Mesendoderm (in vitro differentiated cells): ENCODE data around the gene GDNF.

Experiments
- DNase-seq: peaks from one replicate; pipeline ENCODE4 v3.0.0; 2013
- H2AK5ac ChIP-seq: 2 replicates; pipeline ENCODE4 v1.6.1; 2013; ENCODE audit warnings: low read length, inconsistent platforms
- H2BK120ac ChIP-seq: 2 replicates; pipeline ENCODE4 v1.6.1; 2013; ENCODE audit warnings: low read depth, mild to moderate bottlenecking, low read length, moderate library complexity, mixed read lengths
- H2BK15ac ChIP-seq: replicated peaks from 2 replicates; pipeline ENCODE4 v1.6.1; 2013; ENCODE audit warnings: low read depth, mild to moderate bottlenecking, moderate library complexity
- H2BK5ac ChIP-seq: 2 replicates; pipeline ENCODE4 v1.6.1; 2013; ENCODE audit warnings: low read length, inconsistent platforms
- H3K18ac ChIP-seq: 2 replicates; pipeline ENCODE4 v1.6.1; 2013; ENCODE audit warnings: mild to moderate bottlenecking, low read length, mixed read lengths
- H3K23ac ChIP-seq: one replicate; pipeline ENCODE4 v1.6.1; 2013; ENCODE audit warnings: low read length
- H3K27ac ChIP-seq: 2 replicates; pipeline ENCODE4 v1.5.1; 2013; ENCODE audit warnings: low read depth, mild to moderate bottlenecking, inconsistent platforms, low read length, moderate library complexity
- H3K27me3 ChIP-seq: 2 replicates; pipeline ENCODE4 v1.6.1; 2013; ENCODE audit warnings: low read length, control low read depth, mild to moderate bottlenecking, inconsistent platforms; ENCODE audit not compliant: insufficient read depth, poor library complexity
- H3K36me3 ChIP-seq: 2 replicates; pipeline ENCODE4 v1.6.1; 2013; ENCODE audit warnings: low read length, inconsistent platforms; ENCODE audit not compliant: control insufficient read depth, insufficient read depth
- H3K4ac ChIP-seq: one replicate; pipeline ENCODE4 v1.6.1; 2013; ENCODE audit warnings: low read depth, mild to moderate bottlenecking, low read length, moderate library complexity
- H3K4me1 ChIP-seq: 2 replicates; pipeline ENCODE4 v1.6.1; 2013; ENCODE audit warnings: low read depth, low read length, inconsistent platforms; ENCODE audit not compliant: control insufficient read depth
- H3K4me2 ChIP-seq: 2 replicates; pipeline ENCODE4 v1.6.1; 2013; ENCODE audit warnings: low read length
- H3K4me3 ChIP-seq: 2 replicates; pipeline ENCODE4 v1.5.1; 2013; ENCODE audit warnings: mild to moderate bottlenecking, low read length
- H3K56ac ChIP-seq: one replicate; pipeline ENCODE4 v1.6.1; 2013; ENCODE audit warnings: low read length
- H3K79me1 ChIP-seq: 2 replicates; pipeline ENCODE4 v1.6.1; 2013; ENCODE audit warnings: low read length, inconsistent platforms
- H3K79me2 ChIP-seq: 2 replicates; pipeline ENCODE4 v1.6.1; 2013; ENCODE audit warnings: mild to moderate bottlenecking, low read length; ENCODE audit not compliant: control insufficient read depth, insufficient read depth
- H3K9ac ChIP-seq: 2 replicates; pipeline ENCODE4 v1.6.1; 2013; ENCODE audit warnings: low read length, inconsistent platforms
- H4K5ac ChIP-seq: one replicate; pipeline ENCODE4 v1.6.1; 2013; ENCODE audit warnings: low read length
- H4K8ac ChIP-seq: one replicate; pipeline ENCODE4 v1.6.1; 2013; ENCODE audit warnings: low read depth, mild to moderate bottlenecking, control low read depth, low read length, moderate library complexity
- WGBS: extraction: QIAGEN DNeasy Blood & Tissue Kit; methylation state at CpG from one replicate; pipeline ENCODE4 v1.1.7; 2013; ENCODE audit warnings: low lambda C conversion rate, missing lambda C conversion rate; ENCODE audit not compliant: insufficient coverage; ENCODE audit errors: extremely low coverage; 5-methylcytosine and 5-hydroxymethylcytosine counted together

The GDNF gene

GRCh38 chr5:37814699-37815098 lies 25.1 kb downstream of the GDNF start:
- no peak overlapping the region for H3K4me3 ChIP-seq
- no peak overlapping the region for H2BK5ac ChIP-seq
- H3K36me3 ChIP-seq = no peaks in the 10 kb centered on the region
- no peaks in the 10 kb centered on the region for H3K27me3 ChIP-seq
- H3K56ac ChIP-seq = no peak overlapping the region
- DNase-seq = peak; percentile 22
- no peak overlapping the region for H2AK5ac ChIP-seq
- no peaks in the 10 kb centered on the region for H3K4me1 ChIP-seq
- no peak overlapping the region for H2BK15ac ChIP-seq
- H3K79me2 ChIP-seq = no peaks in the 10 kb centered on the region
- H2BK120ac ChIP-seq = no peak overlapping the region
- no peak overlapping the region for H3K4ac ChIP-seq
- H4K8ac ChIP-seq = no peak overlapping the region
- no peak overlapping the region for H3K23ac ChIP-seq
- no peaks in the 10 kb centered on the region for H3K79me1 ChIP-seq
- no CpG with 5 or more reads among the region's 11 CpGs for WGBS
- H3K18ac ChIP-seq = no peak overlapping the region
- H3K27ac ChIP-seq = no peak overlapping the region
- H3K4me2 ChIP-seq = no peak overlapping the region
- no peak overlapping the region for H4K5ac ChIP-seq
- no peak overlapping the region for H3K9ac ChIP-seq

- Histone ChIP-seq H3K4me2 (no peak overlapping the region), H2BK15ac (no peak overlapping the region), H3K79me1 (no peaks in the 10 kb centered on the region), H3K27ac (no peak overlapping the region), H3K36me3 (no peaks in the 10 kb centered on the region), H2BK120ac (no peak overlapping the region), H2AK5ac (no peak overlapping the region), H3K18ac (no peak overlapping the region), H3K56ac (no peak overlapping the region), H3K4ac (no peak overlapping the region), H2BK5ac (no peak overlapping the region), H3K23ac (no peak overlapping the region), H3K27me3 (no peaks in the 10 kb centered on the region), H3K79me2 (no peaks in the 10 kb centered on the region), H4K5ac (no peak overlapping the region), H3K4me1 (no peaks in the 10 kb centered on the region), H3K4me3 (no peak overlapping the region), H4K8ac (no peak overlapping the region), H3K9ac (no peak overlapping the region)
- no CpG with 5 or more reads among the region's 2 CpGs for WGBS
- DNase-seq = no peak
These were observed 27.5 kb downstream of the GDNF start for GRCh38 chr5:37812365-37812764.

GRCh38 chr5:37811866-37812265 lies 28.0 kb downstream of the GDNF start:
- no peak overlapping the region for H3K4me3 ChIP-seq
- no peak overlapping the region for H2AK5ac ChIP-seq
- no peak overlapping the region for H3K56ac ChIP-seq
- no peaks in the 10 kb centered on the region for H3K27me3 ChIP-seq
- H3K36me3 ChIP-seq = no peaks in the 10 kb centered on the region
- no peak overlapping the region for H3K18ac ChIP-seq
- H3K79me2 ChIP-seq = no peaks in the 10 kb centered on the region
- H2BK5ac ChIP-seq = no peak overlapping the region
- no peak overlapping the region for H4K8ac ChIP-seq
- H3K27ac ChIP-seq = no peak overlapping the region
- no peak for DNase-seq
- no peak overlapping the region for H2BK120ac ChIP-seq
- no CpG with 5 or more reads among the region's 10 CpGs for WGBS
- no peak overlapping the region for H3K4me2 ChIP-seq
- H4K5ac ChIP-seq = no peak overlapping the region
- H3K23ac ChIP-seq = no peak overlapping the region
- H3K4ac ChIP-seq = no peak overlapping the region
- no peaks in the 10 kb centered on the region for H3K79me1 ChIP-seq
- H2BK15ac ChIP-seq = no peak overlapping the region
- H3K9ac ChIP-seq = no peak overlapping the region
- H3K4me1 ChIP-seq = no peaks in the 10 kb centered on the region

GRCh38 chr5:37810311-37810710 lies 29.5 kb downstream of the GDNF start:
- H3K4me1 ChIP-seq = no peaks in the 10 kb centered on the region
- H3K4ac ChIP-seq = no peak overlapping the region
- H4K8ac ChIP-seq = no peak overlapping the region
- no peak for DNase-seq
- H3K4me3 ChIP-seq = no peak overlapping the region
- H3K56ac ChIP-seq = no peak overlapping the region
- no peak overlapping the region for H2BK15ac ChIP-seq
- no peak overlapping the region for H3K4me2 ChIP-seq
- H3K23ac ChIP-seq = no peak overlapping the region
- no peak overlapping the region for H3K18ac ChIP-seq
- H3K36me3 ChIP-seq = no peaks in the 10 kb centered on the region
- H2AK5ac ChIP-seq = no peak overlapping the region
- no peak overlapping the region for H2BK120ac ChIP-seq
- no peak overlapping the region for H3K9ac ChIP-seq
- no peaks in the 10 kb centered on the region for H3K27me3 ChIP-seq
- H3K27ac ChIP-seq = no peak overlapping the region
- no CpG with 5 or more reads among the region's 14 CpGs for WGBS
- H3K79me2 ChIP-seq = no peaks in the 10 kb centered on the region
- H2BK5ac ChIP-seq = no peak overlapping the region
- no peak overlapping the region for H4K5ac ChIP-seq
- no peaks in the 10 kb centered on the region for H3K79me1 ChIP-seq

GRCh38 chr5:37808945-37809344 lies 30.9 kb downstream of the GDNF start:
- no peak overlapping the region for H3K27ac ChIP-seq
- no peak overlapping the region for H3K18ac ChIP-seq
- H2BK5ac ChIP-seq = no peak overlapping the region
- H3K27me3 ChIP-seq = no peaks in the 10 kb centered on the region
- H3K56ac ChIP-seq = no peak overlapping the region
- H4K5ac ChIP-seq = no peak overlapping the region
- H3K79me2 ChIP-seq = no peaks in the 10 kb centered on the region
- no peaks in the 10 kb centered on the region for H3K36me3 ChIP-seq
- no peak overlapping the region for H3K4me3 ChIP-seq
- H2BK120ac ChIP-seq = no peak overlapping the region
- no peak overlapping the region for H2BK15ac ChIP-seq
- WGBS = no CpG with 5 or more reads among the region's 5 CpGs
- DNase-seq = no peak
- H2AK5ac ChIP-seq = no peak overlapping the region
- no peak overlapping the region for H3K4me2 ChIP-seq
- H4K8ac ChIP-seq = no peak overlapping the region
- no peaks in the 10 kb centered on the region for H3K4me1 ChIP-seq
- H3K4ac ChIP-seq = no peak overlapping the region
- H3K9ac ChIP-seq = no peak overlapping the region
- no peak overlapping the region for H3K23ac ChIP-seq
- H3K79me1 ChIP-seq = no peaks in the 10 kb centered on the region

GRCh38 chr5:37807621-37808301 lies 32.1 kb downstream of the GDNF start:
- H2AK5ac ChIP-seq = no peak overlapping the region
- H2BK5ac ChIP-seq = no peak overlapping the region
- no peak overlapping the region for H3K4ac ChIP-seq
- WGBS = no CpG with 5 or more reads among the region's 7 CpGs
- H3K4me2 ChIP-seq = no peak overlapping the region
- no peaks in the 10 kb centered on the region for H3K36me3 ChIP-seq
- no peak overlapping the region for H4K8ac ChIP-seq
- no peaks in the 10 kb centered on the region for H3K79me2 ChIP-seq
- no peak overlapping the region for H3K23ac ChIP-seq
- no peak overlapping the region for H3K27ac ChIP-seq
- no peak overlapping the region for H2BK15ac ChIP-seq
- H3K79me1 ChIP-seq = no peaks in the 10 kb centered on the region
- no peaks in the 10 kb centered on the region for H3K27me3 ChIP-seq
- H3K18ac ChIP-seq = no peak overlapping the region
- H3K56ac ChIP-seq = no peak overlapping the region
- H4K5ac ChIP-seq = no peak overlapping the region
- peak; percentile 55 for DNase-seq
- no peaks in the 10 kb centered on the region for H3K4me1 ChIP-seq
- no peak overlapping the region for H2BK120ac ChIP-seq
- no peak overlapping the region for H3K4me3 ChIP-seq
- no peak overlapping the region for H3K9ac ChIP-seq
